ENCODE data around the gene RALB. TPM values are rescaled to one million over a fixed set of nuclear protein-coding genes. Genes with fewer than 3 reads are reported as not detected.
A peak's percentile ranks its signal among the peaks of the same experiment; 100 is the strongest.

The RALB gene
- polyA plus RNA-seq, 2 donors: 37.1 to 62.4 TPM

DNA sequence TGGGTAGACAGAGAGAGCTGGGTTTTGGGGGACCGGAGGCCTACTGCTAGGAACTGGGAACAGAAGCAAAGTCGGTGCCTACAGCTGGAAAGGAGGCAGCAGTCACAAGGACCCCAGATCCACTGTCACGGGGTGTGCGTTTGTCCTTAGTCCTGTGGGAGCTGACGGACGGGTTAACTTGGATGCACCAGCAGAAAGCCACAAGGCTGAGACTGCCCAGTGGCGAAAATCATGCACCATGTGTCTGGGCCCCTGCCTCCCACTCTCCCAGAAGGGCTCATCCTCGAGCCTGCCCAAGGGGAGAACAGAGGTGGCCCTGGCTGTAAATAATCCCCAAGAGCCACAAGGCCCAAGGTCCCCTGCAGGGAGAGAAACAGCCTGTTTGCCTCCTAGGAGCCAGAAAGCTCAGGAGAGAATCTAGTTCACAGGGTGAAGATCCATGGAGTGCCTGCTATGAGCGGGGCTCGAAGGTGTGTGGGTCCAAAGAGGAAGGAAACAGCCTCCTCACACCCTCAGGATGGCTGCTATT is 11.7 kb upstream of the RALB start:
- no peaks in the 10 kb centered on the region for H3K9me3 ChIP-seq (ENCODE audit: control insufficient read depth in 2 of 2, insufficient read depth in 1 of 2, low read depth in 1 of 2, low read length in 1 of 2)
- H3K4me1 ChIP-seq (ENCODE audit: control insufficient read depth in 2 of 2, insufficient read depth in 2 of 2, low read length in 1 of 2): peaks cover 0 to 30% of the 10 kb centered on the region in 2 donors
- no peaks in the 10 kb centered on the region for H3K27me3 ChIP-seq (ENCODE audit: control insufficient read depth in 1 of 2, insufficient read depth in 2 of 2, low read length in 2 of 2)
- no peak overlapping the region for H3K27ac ChIP-seq (ENCODE audit: low read depth in 2 of 2, low read length in 1 of 2)
- H3K4me3 ChIP-seq (ENCODE audit: low read depth in 1 of 2, low read length in 2 of 2): no peak overlapping the region
- WGBS, 2 donors: 88 to 93% methylated on average over 10 of the region's 10 CpGs
- no peaks in the 10 kb centered on the region for H3K36me3 ChIP-seq (ENCODE audit: control insufficient read depth in 2 of 2, insufficient read depth in 2 of 2, low read length in 1 of 2)

- WGBS, 2 donors: 83 to 85% methylated on average over 6 of the region's 6 CpGs
- no peak overlapping the region for H3K4me3 ChIP-seq (ENCODE audit: low read depth in 1 of 2, low read length in 2 of 2)
- peaks cover 0 to 37% of the 10 kb centered on the region in 2 donors for H3K4me1 ChIP-seq (ENCODE audit: control insufficient read depth in 2 of 2, insufficient read depth in 2 of 2, low read length in 1 of 2)
- no peaks in the 10 kb centered on the region for H3K36me3 ChIP-seq (ENCODE audit: control insufficient read depth in 2 of 2, insufficient read depth in 2 of 2, low read length in 1 of 2)
- no peaks in the 10 kb centered on the region for H3K27me3 ChIP-seq (ENCODE audit: control insufficient read depth in 1 of 2, insufficient read depth in 2 of 2, low read length in 2 of 2)
- no peaks in the 10 kb centered on the region for H3K9me3 ChIP-seq (ENCODE audit: control insufficient read depth in 2 of 2, insufficient read depth in 1 of 2, low read depth in 1 of 2, low read length in 1 of 2)
- no peak overlapping the region for H3K27ac ChIP-seq (ENCODE audit: low read depth in 2 of 2, low read length in 1 of 2)
Observed at GRCh38 chr2:120241684-120242083, 11.0 kb upstream of the RALB start.

- peak overlapping the region in 1 of 2 donors; percentile 36 for H3K27ac ChIP-seq (ENCODE audit: low read depth in 2 of 2, low read length in 1 of 2)
- 65 to 69% methylated on average over 3 of the region's 3 CpGs for WGBS, 2 donors
Observed at GRCh38 chr2:120243211-120243610, 9.4 kb upstream of the RALB start.

DNA sequence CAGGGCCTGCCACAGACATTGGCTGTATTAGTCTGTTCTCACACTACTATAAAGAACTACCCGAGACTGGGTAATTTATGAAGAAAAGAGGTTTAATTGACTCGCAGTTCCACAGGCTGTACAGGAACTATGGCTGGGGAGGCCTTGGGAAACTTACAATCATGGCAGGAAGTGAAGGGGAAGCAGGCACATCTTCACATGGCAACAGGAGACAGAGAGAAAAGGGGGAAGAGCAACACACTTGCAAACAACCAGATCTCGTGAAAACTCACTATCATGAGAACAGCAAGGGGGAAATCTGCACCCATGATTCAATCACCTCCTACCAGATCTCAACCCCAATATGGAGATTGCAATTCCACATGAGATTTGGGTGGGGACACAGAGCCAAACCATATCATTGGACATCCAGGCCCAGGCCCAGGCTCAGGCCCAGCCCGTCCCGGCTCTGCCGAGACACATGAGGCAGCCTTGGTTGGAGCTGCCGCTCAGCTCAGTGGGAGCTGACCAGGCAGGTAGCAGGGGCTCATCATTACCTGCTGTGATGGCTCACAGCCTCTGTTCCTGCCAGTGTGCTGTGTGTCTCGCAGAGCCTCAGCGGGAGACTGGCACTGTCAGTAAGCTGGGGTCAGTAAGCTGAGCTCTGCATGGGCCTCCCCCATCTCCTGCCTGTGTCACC is 8.6 kb upstream of the RALB start:
- H3K27me3 ChIP-seq (ENCODE audit: control insufficient read depth in 1 of 2, insufficient read depth in 2 of 2, low read length in 2 of 2): no peaks in the 10 kb centered on the region
- no peak overlapping the region for H3K27ac ChIP-seq (ENCODE audit: low read depth in 2 of 2, low read length in 1 of 2)
- H3K4me1 ChIP-seq (ENCODE audit: control insufficient read depth in 2 of 2, insufficient read depth in 2 of 2, low read length in 1 of 2): peaks cover 0 to 27% of the 10 kb centered on the region in 2 donors
- H3K36me3 ChIP-seq (ENCODE audit: control insufficient read depth in 2 of 2, insufficient read depth in 2 of 2, low read length in 1 of 2): no peaks in the 10 kb centered on the region
- no peak overlapping the region for H3K4me3 ChIP-seq (ENCODE audit: low read depth in 1 of 2, low read length in 2 of 2)
- WGBS, 2 donors: 96 to 97% methylated on average over 9 of the region's 9 CpGs
- no peaks in the 10 kb centered on the region for H3K9me3 ChIP-seq (ENCODE audit: control insufficient read depth in 2 of 2, insufficient read depth in 1 of 2, low read depth in 1 of 2, low read length in 1 of 2)

More at GRCh38 chr2:120243211-120243610, 9.4 kb upstream of the RALB start:
- Histone ChIP-seq H3K36me3 (ENCODE audit: control insufficient read depth in 2 of 2, insufficient read depth in 2 of 2, low read length in 1 of 2) (no peaks in the 10 kb centered on the region), H3K4me3 (ENCODE audit: low read depth in 1 of 2, low read length in 2 of 2) (no peak overlapping the region), H3K27me3 (ENCODE audit: control insufficient read depth in 1 of 2, insufficient read depth in 2 of 2, low read length in 2 of 2) (no peaks in the 10 kb centered on the region), H3K4me1 (ENCODE audit: control insufficient read depth in 2 of 2, insufficient read depth in 2 of 2, low read length in 1 of 2) (peaks cover 0 to 34% of the 10 kb centered on the region in 2 donors), H3K9me3 (ENCODE audit: control insufficient read depth in 2 of 2, insufficient read depth in 1 of 2, low read depth in 1 of 2, low read length in 1 of 2) (no peaks in the 10 kb centered on the region)

- WGBS, 2 donors: 73 to 77% methylated on average over 12 of the region's 12 CpGs
- Histone ChIP-seq H3K27me3 (ENCODE audit: control insufficient read depth in 1 of 2, insufficient read depth in 2 of 2, low read length in 2 of 2) (no peaks in the 10 kb centered on the region), H3K9me3 (ENCODE audit: control insufficient read depth in 2 of 2, insufficient read depth in 1 of 2, low read depth in 1 of 2, low read length in 1 of 2) (no peaks in the 10 kb centered on the region), H3K4me3 (ENCODE audit: low read depth in 1 of 2, low read length in 2 of 2) (no peak overlapping the region), H3K36me3 (ENCODE audit: control insufficient read depth in 2 of 2, insufficient read depth in 2 of 2, low read length in 1 of 2) (no peaks in the 10 kb centered on the region), H3K4me1 (ENCODE audit: control insufficient read depth in 2 of 2, insufficient read depth in 2 of 2, low read length in 1 of 2) (peaks cover 0 to 21% of the 10 kb centered on the region in 2 donors), H3K27ac (ENCODE audit: low read depth in 2 of 2, low read length in 1 of 2) (peak overlapping the region; percentile 61 to 87)
Observed at GRCh38 chr2:120244656-120245519, 7.8 kb upstream of the RALB start.

- Histone ChIP-seq H3K27me3 (ENCODE audit: control insufficient read depth in 1 of 2, insufficient read depth in 2 of 2, low read length in 2 of 2) (no peaks in the 10 kb centered on the region), H3K27ac (ENCODE audit: low read depth in 2 of 2, low read length in 1 of 2) (peak overlapping the region; percentile 61 to 87), H3K4me1 (ENCODE audit: control insufficient read depth in 2 of 2, insufficient read depth in 2 of 2, low read length in 1 of 2) (peaks cover 0 to 21% of the 10 kb centered on the region in 2 donors), H3K4me3 (ENCODE audit: low read depth in 1 of 2, low read length in 2 of 2) (no peak overlapping the region), H3K9me3 (ENCODE audit: control insufficient read depth in 2 of 2, insufficient read depth in 1 of 2, low read depth in 1 of 2, low read length in 1 of 2) (no peaks in the 10 kb centered on the region), H3K36me3 (ENCODE audit: control insufficient read depth in 2 of 2, insufficient read depth in 2 of 2, low read length in 1 of 2) (no peaks in the 10 kb centered on the region)
- WGBS, 2 donors: 55 to 63% methylated on average over 15 of the region's 15 CpGs
Observed at GRCh38 chr2:120245520-120246332, 6.9 kb upstream of the RALB start.

- Histone ChIP-seq H3K4me3 (ENCODE audit: low read depth in 1 of 2, low read length in 2 of 2) (no peak overlapping the region), H3K27ac (ENCODE audit: low read depth in 2 of 2, low read length in 1 of 2) (no peak overlapping the region), H3K36me3 (ENCODE audit: control insufficient read depth in 2 of 2, insufficient read depth in 2 of 2, low read length in 1 of 2) (no peaks in the 10 kb centered on the region), H3K27me3 (ENCODE audit: control insufficient read depth in 1 of 2, insufficient read depth in 2 of 2, low read length in 2 of 2) (no peaks in the 10 kb centered on the region), H3K9me3 (ENCODE audit: control insufficient read depth in 2 of 2, insufficient read depth in 1 of 2, low read depth in 1 of 2, low read length in 1 of 2) (no peaks in the 10 kb centered on the region), H3K4me1 (ENCODE audit: control insufficient read depth in 2 of 2, insufficient read depth in 2 of 2, low read length in 1 of 2) (peaks cover 0 to 21% of the 10 kb centered on the region in 2 donors)
- WGBS, 2 donors: 69 to 74% methylated on average over 20 of the region's 20 CpGs
Observed at GRCh38 chr2:120246546-120247300, 5.9 kb upstream of the RALB start.

DNA sequence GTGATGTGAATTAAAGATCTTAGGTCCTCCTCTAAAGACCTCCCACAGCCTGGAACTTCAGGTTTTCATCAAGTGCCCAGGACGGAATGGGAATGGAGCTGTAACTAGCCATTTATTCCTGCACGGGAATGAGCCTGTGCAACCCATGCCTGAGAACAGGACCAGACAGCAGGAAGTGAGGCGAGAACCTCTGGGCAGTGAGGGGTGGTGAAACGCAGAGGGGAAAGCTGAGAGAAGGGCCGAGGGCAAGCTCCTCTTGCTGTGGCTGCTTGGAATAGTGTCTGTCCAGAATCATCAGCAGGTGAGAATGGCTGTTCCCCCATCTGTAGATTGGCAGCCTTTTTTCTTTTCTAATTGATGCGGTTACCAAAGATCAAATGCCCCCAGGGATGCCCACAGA is 4.8 kb upstream of the RALB start:
- no peak overlapping the region for H3K27ac ChIP-seq (ENCODE audit: low read depth in 2 of 2, low read length in 1 of 2)

More for the DNA sequence above, 4.8 kb upstream of the RALB start:
- Histone ChIP-seq H3K36me3 (ENCODE audit: control insufficient read depth in 2 of 2, insufficient read depth in 2 of 2, low read length in 1 of 2) (no peaks in the 10 kb centered on the region), H3K4me3 (ENCODE audit: low read depth in 1 of 2, low read length in 2 of 2) (no peak overlapping the region), H3K9me3 (ENCODE audit: control insufficient read depth in 2 of 2, insufficient read depth in 1 of 2, low read depth in 1 of 2, low read length in 1 of 2) (no peaks in the 10 kb centered on the region), H3K27me3 (ENCODE audit: control insufficient read depth in 1 of 2, insufficient read depth in 2 of 2, low read length in 2 of 2) (no peaks in the 10 kb centered on the region), H3K4me1 (ENCODE audit: control insufficient read depth in 2 of 2, insufficient read depth in 2 of 2, low read length in 1 of 2) (peaks cover 3 to 24% of the 10 kb centered on the region in 2 donors)
- 73 to 78% methylated on average over 6 of the region's 6 CpGs for WGBS, 2 donors
